Adrenal gland (tissue), 12 donors: ENCODE measurements around the gene TOGARAM2. TPM values are rescaled to one million over a fixed set of nuclear protein-coding genes. Genes with fewer than 3 reads are reported as not detected.

Source experiments
- DNase-seq, 7 donors: peaks; one replicate each; pipeline ENCODE4 v3.0.0-alpha.2; 2019 to 2020
- H3K27ac ChIP-seq, 5 donors: fragments of 200-600 bp; sonication (generic) in 4 of 5; 1 replicate in 3 of 5; 2 replicates in 2 of 5; pipeline versions ENCODE4 v1.5.1 to v1.8.0; 2016 to 2020; ENCODE audit warnings: mild to moderate bottlenecking in 1 of 5
- H3K27me3 ChIP-seq: fragments of 200-600 bp; 2 replicates; pipeline ENCODE4 v1.8.0; 2021
- H3K36me3 ChIP-seq, 2 donors: fragments of 200-600 bp; replicated peaks in 1 of 2; 1 replicate in 1 of 2; 2 replicates in 1 of 2; pipeline versions ENCODE4 v1.5.1 to v1.8.0; 2018 to 2022
- H3K4me1 ChIP-seq, 2 donors: fragments of 200-600 bp; replicated peaks in 1 of 2; 1 replicate in 1 of 2; 2 replicates in 1 of 2; pipeline versions ENCODE4 v1.5.1 to v1.8.0; 2018 to 2021
- H3K4me3 ChIP-seq, 4 donors: fragments of 200-600 bp; sonication (generic) in 3 of 4; one replicate each; pipeline ENCODE4 v1.5.1; 2016 to 2018
- H3K9me3 ChIP-seq, 3 donors: fragments of 200-600 bp; sonication (generic) in 1 of 3; replicated peaks in 1 of 3; 1 replicate in 2 of 3; 2 replicates in 1 of 3; pipeline versions ENCODE4 v1.5.1 to v1.8.0; 2016 to 2021
- POLR2A ChIP-seq, 2 donors: fragments of 450-650 bp; IDR thresholded peaks; one replicate each; pipeline ENCODE4 v1.6.1; 2017; ENCODE audit warnings: antibody characterized with exemption in 2 of 2, mild to moderate bottlenecking in 2 of 2, moderate library complexity in 1 of 2
- WGBS, 4 donors: extraction: QIAGEN DNeasy Blood & Tissue Kit in 2 of 4; methylation state at CpG; one replicate each; pipeline versions ENCODE4 v1.1.5 to v1.1.7; 2013 to 2017; 5-methylcytosine and 5-hydroxymethylcytosine counted together
- intact Hi-C, 2 donors: fragments of 100-400 bp; cut with DNase I; formaldehyde crosslinking; loops; one replicate each; pipeline versions ENCODE4 v1.14.1 to v1.15.0; 2022 to 2023
- polyA plus RNA-seq, 3 donors: library from polyadenylated mRNA; stranded (reverse); fragments of 200-250 nt in 2 of 3; fragments of 350-450 nt in 1 of 3; fragmentation: Illumina TruSeq in 1 of 3; extraction: RNeasy Lipid Tissue Mini Kit (QIAGEN cat#74804) in 1 of 3; gene quantifications; one replicate each; pipeline ENCODE4 v1.2.3, GENCODE V29; 2013 to 2014
- total RNA-seq, 9 donors: library from RNA; depleted of rRNA in 4 of 9; stranded (reverse); fragments of >200 nt in 4 of 9; fragments of 120-200 nt in 1 of 9; fragmentation: NEBNext Ultra II Directional in 1 of 9; extraction: Animal tissue kit (Norgen Biotek cat#: 25700) in 1 of 9; gene quantifications; one replicate each; pipeline versions ENCODE4 v1.1.0 to v1.2.4, GENCODE V29; 2013 to 2023
- TF ChIP-seq, protein P1 (sequence below), 6 experiments: fragments of 450-650 bp in 4 of 6; fragments of 200-600 bp in 2 of 6; sonication (generic) in 1 of 6; IDR thresholded peaks; 1 replicate in 5 of 6; 2 replicates in 1 of 6; pipeline versions ENCODE4 v1.5.1 to v1.8.0; 2016 to 2021; ENCODE audit warnings: antibody characterized with exemption in 6 of 6, mild to moderate bottlenecking in 2 of 6, moderate library complexity in 1 of 6
- donor health status: healthy with polysubstance abuse.
- donor health status: Bipolar disorder and iron deficiency.
- donor health status: DM: yes; HTN: yes; CAD: no.
- donor health status: DM: no; HTN: no; CAD: no.
- donor health status: DM: no; HTN: no; CAD: no.
- donor health status: DM: yes; HTN: yes; CAD: no.

TOGARAM2 gene
- total and polyA plus RNA-seq, 12 donors, result under 0.01 to 26.4 (median 1.1) TPM

GRCh38 chr2:29061616-29062015 is 80.5 kb downstream of the TOGARAM2 start:
- Histone ChIP-seq H3K27me3 (no peaks in the 10 kb centered on the region), H3K9me3 (no peaks in the 10 kb centered on the region), H3K4me1 (no peaks in the 10 kb centered on the region), H3K36me3 (no peaks in the 10 kb centered on the region), H3K4me3 (no peak overlapping the region), H3K27ac (no peak overlapping the region)
- TF ChIP-seq, protein P1, sequence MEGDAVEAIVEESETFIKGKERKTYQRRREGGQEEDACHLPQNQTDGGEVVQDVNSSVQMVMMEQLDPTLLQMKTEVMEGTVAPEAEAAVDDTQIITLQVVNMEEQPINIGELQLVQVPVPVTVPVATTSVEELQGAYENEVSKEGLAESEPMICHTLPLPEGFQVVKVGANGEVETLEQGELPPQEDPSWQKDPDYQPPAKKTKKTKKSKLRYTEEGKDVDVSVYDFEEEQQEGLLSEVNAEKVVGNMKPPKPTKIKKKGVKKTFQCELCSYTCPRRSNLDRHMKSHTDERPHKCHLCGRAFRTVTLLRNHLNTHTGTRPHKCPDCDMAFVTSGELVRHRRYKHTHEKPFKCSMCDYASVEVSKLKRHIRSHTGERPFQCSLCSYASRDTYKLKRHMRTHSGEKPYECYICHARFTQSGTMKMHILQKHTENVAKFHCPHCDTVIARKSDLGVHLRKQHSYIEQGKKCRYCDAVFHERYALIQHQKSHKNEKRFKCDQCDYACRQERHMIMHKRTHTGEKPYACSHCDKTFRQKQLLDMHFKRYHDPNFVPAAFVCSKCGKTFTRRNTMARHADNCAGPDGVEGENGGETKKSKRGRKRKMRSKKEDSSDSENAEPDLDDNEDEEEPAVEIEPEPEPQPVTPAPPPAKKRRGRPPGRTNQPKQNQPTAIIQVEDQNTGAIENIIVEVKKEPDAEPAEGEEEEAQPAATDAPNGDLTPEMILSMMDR (IDR thresholded peaks at IDR 0.05), result no peak
- no peak for TF ChIP-seq POLR2A (IDR thresholded peaks at IDR 0.05)
- intact Hi-C loops, result no loop called here
- WGBS, 4 donors, result 78 to 91% (median 84%) methylated on average over 3 of the region's 3 CpGs
- peak in 1 of 7 donors; percentile 34 for DNase-seq

DNA sequence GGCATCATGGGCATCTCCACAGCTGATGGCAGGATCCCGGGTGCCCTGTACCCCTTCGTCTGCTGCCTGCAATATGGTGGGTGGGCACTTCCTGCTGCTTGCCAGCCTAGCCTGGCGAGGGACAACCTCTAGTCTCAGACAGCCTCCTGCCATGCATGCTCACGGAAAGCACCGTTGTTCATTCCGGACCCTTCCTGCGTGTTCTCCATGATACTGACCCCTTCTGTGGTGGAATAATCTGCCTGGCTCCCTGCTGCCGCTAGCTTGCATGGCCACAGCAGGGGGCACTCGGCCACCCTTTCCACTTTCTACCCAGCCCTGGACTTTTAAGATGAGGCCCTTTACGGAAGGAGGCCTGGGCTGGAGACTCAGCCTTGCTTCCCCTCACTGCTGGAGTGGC is 81.3 kb downstream of the TOGARAM2 start:
- no peaks in the 10 kb centered on the region for H3K9me3 ChIP-seq
- no peaks in the 10 kb centered on the region for H3K27me3 ChIP-seq
- 91 to 93% (median 92%) methylated on average over 7 to 10 of the region's 10 CpGs for WGBS, 4 donors
- H3K4me3 ChIP-seq, result no peak overlapping the region
- no peak for TF ChIP-seq POLR2A (IDR thresholded peaks at IDR 0.05)
- TF ChIP-seq, protein P1 (IDR thresholded peaks at IDR 0.05), result no peak
- no peaks in the 10 kb centered on the region for H3K4me1 ChIP-seq
- no peak overlapping the region for H3K27ac ChIP-seq
- DNase-seq, result peak in 1 of 7 donors; percentile 41
- no peaks in the 10 kb centered on the region for H3K36me3 ChIP-seq
- intact Hi-C loops, result no loop called here

DNA sequence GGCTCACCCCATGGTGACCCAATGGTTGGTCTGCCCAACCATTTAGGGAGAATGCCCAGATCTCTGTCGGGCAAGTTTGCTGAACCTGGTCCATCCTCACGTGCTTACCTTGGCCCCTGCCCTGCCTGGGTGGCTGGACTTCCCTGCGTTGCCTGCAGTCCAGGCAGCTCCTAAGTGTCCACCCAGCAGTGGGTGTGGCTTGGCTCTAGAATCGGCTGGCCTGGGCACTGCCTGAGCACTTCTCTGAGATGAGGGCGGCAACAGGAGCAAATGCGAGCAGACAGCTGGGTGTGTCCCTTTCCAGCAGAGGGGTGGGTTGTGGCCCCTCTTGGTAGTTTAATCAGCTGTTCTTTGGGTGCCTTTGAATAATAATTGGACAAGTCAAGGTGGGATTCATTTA is 82.0 kb downstream of the TOGARAM2 start:
- H3K9me3 ChIP-seq, result no peaks in the 10 kb centered on the region
- H3K4me1 ChIP-seq, result no peaks in the 10 kb centered on the region
- H3K27ac ChIP-seq, result peak overlapping the region in 1 of 5 donors; percentile 0
- TF ChIP-seq POLR2A (IDR thresholded peaks at IDR 0.05), result no peak
- TF ChIP-seq, protein P1 (IDR thresholded peaks at IDR 0.05), result no peak
- DNase-seq, result peak in 1 of 7 donors; percentile 45
- no peaks in the 10 kb centered on the region for H3K36me3 ChIP-seq
- no peak overlapping the region for H3K4me3 ChIP-seq
- WGBS, 4 donors, result 72 to 90% (median 81%) methylated on average over 3 to 6 of the region's 6 CpGs
- intact Hi-C loops, result no loop called here
- H3K27me3 ChIP-seq, result no peaks in the 10 kb centered on the region

GRCh38 chr2:29063646-29064345 is 82.7 kb downstream of the TOGARAM2 start:
- H3K4me1 ChIP-seq, result no peaks in the 10 kb centered on the region
- H3K27me3 ChIP-seq, result no peaks in the 10 kb centered on the region
- intact Hi-C loops, result no loop called here
- TF ChIP-seq POLR2A (IDR thresholded peaks at IDR 0.05), result no peak
- TF ChIP-seq, protein P1 (IDR thresholded peaks at IDR 0.05), result no peak
- peak in 2 of 7 donors; percentile 22 to 52 for DNase-seq
- no peaks in the 10 kb centered on the region for H3K9me3 ChIP-seq
- WGBS, 4 donors, result 76 to 81% (median 81%) methylated on average over 20 of the region's 20 CpGs
- no peak overlapping the region for H3K4me3 ChIP-seq
- no peaks in the 10 kb centered on the region for H3K36me3 ChIP-seq
- peak overlapping the region in 1 of 5 donors; percentile 27 for H3K27ac ChIP-seq
